DMS53 treated with DMSO at 0.1 percent for 48 hours (cell line): Measurements from ENCODE around the gene MT1B.
"Not testable (repeated sequence)": the region's sequence is repeated elsewhere in the genome, so short reads cannot be mapped to it uniquely, and the experiment has no call there.

Experiments used
- DNase-seq: peaks from one replicate; lab custom pipeline; 2025; ENCODE audit not compliant: unreplicated experiment; lab: John Stamatoyannopoulos, UW

MT1B gene

GRCh38 chr16:56665286-56666261 lies 13.9 kb downstream of the MT1B start:
- not testable (repeated sequence) for DNase-seq

GRCh38 chr16:56667581-56668571 lies 16.2 kb downstream of the MT1B start, which contains the start of gene MT1G:
MT1G (minus strand) TSS chr16:56668065; CDS start chr16:56667993, 72 bp downstream.
- peak; percentile 67 for DNase-seq

- DNase-seq, result no peak
These were observed 17.5 kb downstream of the MT1B start, which contains the start of gene MT1H for GRCh38 chr16:56669005-56669839. MT1H (plus strand) TSS chr16:56669814; CDS start chr16:56669885, 71 bp downstream.

- DNase-seq, result no peak
These were observed 18.3 kb downstream of the MT1B start for GRCh38 chr16:56669840-56670619.

- DNase-seq, result no peak
These were observed 18.9 kb downstream of the MT1B start for GRCh38 chr16:56670620-56670934.

GRCh38 chr16:56671691-56672090 lies 20.0 kb downstream of the MT1B start:
- DNase-seq, result not testable (repeated sequence)

GRCh38 chr16:56672171-56672570 lies 20.5 kb downstream of the MT1B start:
- not testable (repeated sequence) for DNase-seq

GRCh38 chr16:56672761-56673536 lies 21.3 kb downstream of the MT1B start:
- no peak for DNase-seq

- no peak for DNase-seq
These were observed 22.2 kb downstream of the MT1B start for GRCh38 chr16:56673921-56674320.

GRCh38 chr16:56674570-56674969 lies 22.9 kb downstream of the MT1B start:
- DNase-seq, result not testable (repeated sequence)

- DNase-seq, result no peak
These were observed 24.1 kb downstream of the MT1B start for GRCh38 chr16:56675685-56676210.

GRCh38 chr16:56677474-56677873 lies 25.8 kb downstream of the MT1B start:
- DNase-seq, result no peak

GRCh38 chr16:56679078-56679730 lies 27.5 kb downstream of the MT1B start:
- DNase-seq, result no peak

- no peak for DNase-seq
These were observed 28.1 kb downstream of the MT1B start for GRCh38 chr16:56679818-56680217.

- DNase-seq, result peak; percentile 89
These were observed 30.4 kb downstream of the MT1B start, which contains the start of gene MT1X for GRCh38 chr16:56681939-56682702. MT1X (plus strand) TSS chr16:56682470; CDS start chr16:56682541, 71 bp downstream.

- no peak for DNase-seq
These were observed 31.2 kb downstream of the MT1B start for GRCh38 chr16:56682703-56683397.
